ENCODE data around the gene TCF25.

DNA sequence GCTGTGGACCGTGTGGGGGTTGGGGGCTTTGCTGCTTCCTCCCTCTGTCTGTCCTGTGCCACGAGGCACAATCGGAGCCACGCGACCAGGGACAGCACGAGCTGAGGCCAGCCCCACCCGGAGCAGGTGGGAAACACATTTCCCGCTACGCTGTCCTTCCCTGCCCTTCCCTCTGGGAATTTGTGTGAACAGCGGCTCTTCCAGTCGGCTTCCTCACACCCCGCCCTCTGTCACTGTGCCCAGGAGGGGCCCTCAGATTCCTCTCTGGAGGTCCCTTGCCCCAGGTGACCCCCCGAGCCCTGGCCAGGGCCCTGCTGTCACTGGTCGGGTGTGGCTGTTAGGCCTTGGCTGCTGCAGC is 25.5 kb upstream of the TCF25 start:
- TF ChIP-seq, protein P1, sequence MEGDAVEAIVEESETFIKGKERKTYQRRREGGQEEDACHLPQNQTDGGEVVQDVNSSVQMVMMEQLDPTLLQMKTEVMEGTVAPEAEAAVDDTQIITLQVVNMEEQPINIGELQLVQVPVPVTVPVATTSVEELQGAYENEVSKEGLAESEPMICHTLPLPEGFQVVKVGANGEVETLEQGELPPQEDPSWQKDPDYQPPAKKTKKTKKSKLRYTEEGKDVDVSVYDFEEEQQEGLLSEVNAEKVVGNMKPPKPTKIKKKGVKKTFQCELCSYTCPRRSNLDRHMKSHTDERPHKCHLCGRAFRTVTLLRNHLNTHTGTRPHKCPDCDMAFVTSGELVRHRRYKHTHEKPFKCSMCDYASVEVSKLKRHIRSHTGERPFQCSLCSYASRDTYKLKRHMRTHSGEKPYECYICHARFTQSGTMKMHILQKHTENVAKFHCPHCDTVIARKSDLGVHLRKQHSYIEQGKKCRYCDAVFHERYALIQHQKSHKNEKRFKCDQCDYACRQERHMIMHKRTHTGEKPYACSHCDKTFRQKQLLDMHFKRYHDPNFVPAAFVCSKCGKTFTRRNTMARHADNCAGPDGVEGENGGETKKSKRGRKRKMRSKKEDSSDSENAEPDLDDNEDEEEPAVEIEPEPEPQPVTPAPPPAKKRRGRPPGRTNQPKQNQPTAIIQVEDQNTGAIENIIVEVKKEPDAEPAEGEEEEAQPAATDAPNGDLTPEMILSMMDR (conservative IDR thresholded peaks at IDR 0.05; ENCODE audit: low read depth in 2 of 2): no peak
- no peak for TF ChIP-seq CREB1 (CRISPR knock-in tag; IDR thresholded peaks at IDR 0.05; ENCODE audit: low read depth)
- no peak for TF ChIP-seq EZH2 (IDR thresholded peaks at IDR 0.05; ENCODE audit: low read depth, unreplicated experiment)
- TF ChIP-seq POLR2AphosphoS5 (IDR thresholded peaks at IDR 0.05; ENCODE audit: low read depth): no peak
- TF ChIP-seq EZH2phosphoT487 (IDR thresholded peaks at IDR 0.05; ENCODE audit: unreplicated experiment): no peak
- no peak for TF ChIP-seq JUNB (IDR thresholded peaks at IDR 0.05; ENCODE audit: unreplicated experiment)
- TF ChIP-seq, protein P2, sequence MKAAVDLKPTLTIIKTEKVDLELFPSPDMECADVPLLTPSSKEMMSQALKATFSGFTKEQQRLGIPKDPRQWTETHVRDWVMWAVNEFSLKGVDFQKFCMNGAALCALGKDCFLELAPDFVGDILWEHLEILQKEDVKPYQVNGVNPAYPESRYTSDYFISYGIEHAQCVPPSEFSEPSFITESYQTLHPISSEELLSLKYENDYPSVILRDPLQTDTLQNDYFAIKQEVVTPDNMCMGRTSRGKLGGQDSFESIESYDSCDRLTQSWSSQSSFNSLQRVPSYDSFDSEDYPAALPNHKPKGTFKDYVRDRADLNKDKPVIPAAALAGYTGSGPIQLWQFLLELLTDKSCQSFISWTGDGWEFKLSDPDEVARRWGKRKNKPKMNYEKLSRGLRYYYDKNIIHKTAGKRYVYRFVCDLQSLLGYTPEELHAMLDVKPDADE (IDR thresholded peaks at IDR 0.05): no peak

Data from GM23338 (cell line).